Mononuclear cell (primary cell): Measurements from ENCODE around the gene DHRS12. TPM values are rescaled to one million over a fixed set of nuclear protein-coding genes. Genes with fewer than 3 reads are reported as not detected.

ENCODE experiments used
- H3K27me3 ChIP-seq: 2 replicates; pipeline ENCODE4 v1.6.0; 2011; ENCODE audit warnings: low read length, control low read depth; ENCODE audit not compliant: insufficient read depth
- H3K4me1 ChIP-seq: 2 replicates; pipeline ENCODE4 v1.5.1; 2011; ENCODE audit warnings: mild to moderate bottlenecking, low read length, control low read depth; ENCODE audit not compliant: insufficient read depth
- H3K4me3 ChIP-seq: 2 replicates; pipeline ENCODE4 v1.5.1; 2011; ENCODE audit warnings: mild to moderate bottlenecking, low read length, moderate library complexity
- H3K9me3 ChIP-seq: 2 replicates; pipeline ENCODE4 v1.5.1; 2011; ENCODE audit warnings: low read depth, mild to moderate bottlenecking, control low read depth, low read length
- total RNA-seq: library from RNA; depleted of rRNA; stranded (reverse); fragments of >200 nt; gene quantifications from one replicate; pipeline ENCODE4 v1.2.3, GENCODE V29; 2012

The DHRS12 gene
- total RNA-seq, 1 donor, result 3.6 TPM

DNA sequence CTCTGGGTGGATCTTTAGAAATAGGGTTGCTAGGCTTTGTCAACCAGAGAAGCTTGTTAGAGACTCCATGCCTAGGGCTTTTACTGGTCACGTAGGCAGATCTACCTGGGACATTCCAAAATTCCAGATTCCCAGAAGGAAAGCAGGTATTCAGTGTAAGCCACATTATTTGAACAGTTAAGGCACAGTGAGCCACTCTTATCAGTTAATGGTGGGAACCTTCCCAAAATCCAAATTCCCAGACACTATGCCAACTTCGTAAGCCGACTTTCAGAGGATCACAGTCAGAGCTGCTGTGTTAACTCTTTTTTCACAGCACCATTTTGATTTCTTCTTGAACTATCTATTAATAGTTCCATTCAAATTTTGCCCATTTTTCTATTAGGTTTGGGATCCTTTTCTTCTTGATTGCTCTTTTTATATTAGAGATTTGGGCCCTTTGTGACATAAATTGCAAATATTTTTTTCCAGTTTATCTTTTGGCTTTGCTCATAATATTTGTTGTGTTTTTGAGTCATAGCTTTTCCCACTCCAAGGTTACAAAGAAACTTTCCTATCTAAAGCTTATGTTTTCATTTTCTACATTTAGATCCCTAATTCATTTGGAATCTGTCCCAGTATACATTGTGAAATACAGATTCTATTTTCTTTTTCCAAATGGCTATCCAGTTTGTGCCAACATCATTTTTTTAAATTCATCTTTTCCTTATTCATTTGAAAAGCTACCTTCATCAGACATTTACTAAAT, 77.3 kb downstream of the DHRS12 start:
- Histone ChIP-seq H3K9me3 (no peaks in the 10 kb centered on the region), H3K4me1 (peaks cover 4% of the 10 kb centered on the region), H3K27me3 (no peaks in the 10 kb centered on the region), H3K4me3 (no peak overlapping the region)

DNA sequence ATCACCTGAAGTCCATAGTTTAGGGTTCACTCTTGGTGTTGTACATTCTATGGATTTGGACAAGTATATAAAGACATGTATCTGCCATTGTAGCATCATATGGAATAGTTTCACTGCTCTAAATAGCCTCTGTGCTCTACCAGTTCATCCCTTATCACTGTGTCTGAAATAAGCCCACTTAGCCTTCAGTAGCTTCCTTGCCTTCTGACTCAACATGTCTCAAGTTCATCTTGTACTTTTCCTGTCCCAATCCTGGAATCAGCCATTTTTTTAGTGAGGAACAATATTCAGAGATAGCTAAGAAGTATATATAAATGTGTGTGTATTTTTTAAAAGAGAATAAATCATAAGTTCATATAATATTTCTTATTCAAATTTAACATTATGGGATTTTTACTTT, 79.2 kb downstream of the DHRS12 start:
- Histone ChIP-seq H3K4me3 (no peak overlapping the region), H3K9me3 (no peaks in the 10 kb centered on the region), H3K4me1 (peaks cover 4% of the 10 kb centered on the region), H3K27me3 (no peaks in the 10 kb centered on the region)

DNA sequence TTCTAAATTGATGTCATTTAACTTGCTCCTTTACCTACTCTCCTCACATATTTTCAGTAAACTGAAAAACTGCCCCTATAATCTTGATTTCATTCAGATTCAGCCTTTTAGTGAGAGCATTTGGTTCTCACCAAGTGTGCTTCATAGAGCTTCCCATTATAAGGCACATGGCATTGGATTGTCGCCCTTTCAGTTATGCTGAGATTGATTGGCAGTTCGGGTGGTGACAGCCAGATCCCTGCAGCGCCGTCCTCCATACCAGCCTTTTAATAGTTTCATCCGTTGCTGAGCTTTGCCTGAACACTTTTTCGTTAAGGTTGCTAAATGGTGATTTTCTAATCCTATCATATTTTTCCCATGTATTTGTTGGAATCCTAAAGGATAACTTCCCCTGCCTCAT, 80.4 kb downstream of the DHRS12 start:
- Histone ChIP-seq H3K4me3 (no peak overlapping the region), H3K27me3 (no peaks in the 10 kb centered on the region), H3K9me3 (no peaks in the 10 kb centered on the region), H3K4me1 (no peaks in the 10 kb centered on the region)

DNA sequence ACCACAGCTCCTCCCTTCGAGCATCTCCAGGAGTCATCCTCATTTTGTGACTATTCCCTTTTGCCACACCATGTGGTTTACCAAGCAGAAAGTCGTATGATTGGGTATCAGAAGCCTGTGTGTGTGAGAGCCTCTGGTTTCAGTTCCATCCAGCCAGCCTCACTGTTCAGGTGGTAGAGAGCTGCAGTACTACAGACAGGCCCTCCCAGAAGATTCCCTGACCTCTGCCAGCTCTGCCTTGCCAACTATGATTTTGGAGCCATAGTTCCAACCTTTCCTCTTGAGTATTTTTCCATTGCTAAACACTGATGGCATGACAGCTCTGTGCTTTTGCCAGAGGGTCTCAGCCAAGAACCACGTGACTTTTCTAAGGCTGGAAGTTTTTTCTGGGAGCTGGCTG, 82.5 kb downstream of the DHRS12 start:
- Histone ChIP-seq H3K9me3 (no peaks in the 10 kb centered on the region), H3K4me1 (no peaks in the 10 kb centered on the region), H3K4me3 (no peak overlapping the region), H3K27me3 (no peaks in the 10 kb centered on the region)

DNA sequence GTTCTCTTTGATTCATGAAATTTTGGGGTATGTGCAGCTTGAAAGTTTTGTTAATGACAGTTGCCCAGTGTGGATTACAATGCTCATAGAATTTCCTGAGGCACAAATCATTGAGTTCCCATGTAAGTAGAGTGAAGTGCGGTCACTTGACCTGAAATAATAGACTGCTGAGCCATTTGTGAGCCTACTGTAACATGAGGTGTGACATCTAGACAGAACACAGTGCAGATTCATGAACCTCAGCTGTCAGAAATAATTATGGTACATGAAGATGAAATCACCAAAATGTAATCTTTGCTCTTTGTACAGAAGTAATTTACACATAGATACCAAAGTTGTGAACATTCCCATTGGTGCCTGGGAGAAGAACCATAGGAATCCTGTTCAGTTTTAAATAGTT, 84.6 kb downstream of the DHRS12 start:
- peaks cover 6% of the 10 kb centered on the region for H3K4me1 ChIP-seq

More for the DNA sequence above, 84.6 kb downstream of the DHRS12 start:
- H3K4me3 ChIP-seq, result no peak overlapping the region
- no peaks in the 10 kb centered on the region for H3K9me3 ChIP-seq
- H3K27me3 ChIP-seq, result no peaks in the 10 kb centered on the region

Other genes with a start within 250 kb of the DHRS12 start
- gene WDFY2, start 219.7 kb downstream of the DHRS12 start, total RNA-seq, result 19.0 TPM
- 1.0 TPM for gene TMEM272, start 41.0 kb upstream of the DHRS12 start, total RNA-seq
- gene CCDC70, start 57.8 kb upstream of the DHRS12 start, total RNA-seq, result not detected
- 0.21 TPM for gene ATP7B, start 207.3 kb upstream of the DHRS12 start, total RNA-seq
- 21.0 TPM for gene ALG11, start 208.2 kb upstream of the DHRS12 start, total RNA-seq
- gene UTP14C, start 220.5 kb upstream of the DHRS12 start, total RNA-seq, result 3.6 TPM